PC-3 (cell line): Measurements from ENCODE around the gene HOXB6. TPM values are rescaled to one million over a fixed set of nuclear protein-coding genes. Genes with fewer than 3 reads are reported as not detected.
A peak's percentile ranks its signal among the peaks of the same experiment; 100 is the strongest.

Experiments
- ATAC-seq: fragments of 200-7000 bp; cut with Tn5 transposase; 2 replicates; pipeline ENCODE4 v1.9.1; 2020; ENCODE audit warnings: mild to moderate bottlenecking, moderate library complexity
- BruUV-seq: library from RNA; stranded (reverse); fragments of 400-500 nt; replicated peaks from 2 replicates; lab custom pipeline; 2021; lab: Mats Ljungman, UMichigan
- CTCF ChIA-PET: fragments of 300-600 bp; sonication (Branson Sonifier 250); formaldehyde crosslinking; loops from one replicate; lab custom pipeline; 2022; ENCODE audit warnings: antibody characterized with exemption; lab: Charles Lee
- POLR2A ChIA-PET: fragments of 300-600 bp; sonication (Branson Sonifier 250); formaldehyde crosslinking; loops from one replicate; lab custom pipeline; 2022; ENCODE audit warnings: antibody characterized with exemption; ENCODE audit not compliant: unreplicated experiment; lab: Charles Lee
- DNase-seq: peaks from one replicate; pipeline ENCODE4 v3.0.0-alpha.2; 2015
- H2AFZ ChIP-seq: fragments of 300-600 bp; sonication (generic); 2 replicates; pipeline ENCODE4 v1.6.0; 2016; ENCODE audit warnings: antibody characterized with exemption, low read length
- H3F3A ChIP-seq: fragments of 300-600 bp; sonication (generic); one replicate; pipeline ENCODE4 v1.6.0; 2017; ENCODE audit warnings: antibody characterized with exemption, low read length, control low read depth, mild to moderate bottlenecking; ENCODE audit not compliant: unreplicated experiment
- H3K27ac ChIP-seq: fragments of 300-600 bp; sonication (generic); 2 replicates; pipeline ENCODE4 v1.5.1; 2016; ENCODE audit warnings: mild to moderate bottlenecking, low read length
- H3K27me3 ChIP-seq: fragments of 300-600 bp; sonication (generic); 2 replicates; pipeline ENCODE4 v1.6.1; 2016; ENCODE audit warnings: low read length, mixed read lengths
- H3K36me3 ChIP-seq: fragments of 300-600 bp; sonication (generic); 2 replicates; pipeline ENCODE4 v1.6.1; 2016; ENCODE audit warnings: low read depth, mixed run types, low read length, mixed read lengths
- H3K4me1 ChIP-seq: fragments of 300-600 bp; sonication (generic); 2 replicates; pipeline ENCODE4 v1.5.1; 2016; ENCODE audit warnings: low read length; ENCODE audit not compliant: insufficient read depth
- H3K4me2 ChIP-seq: fragments of 300-600 bp; sonication (generic); 2 replicates; pipeline ENCODE4 v1.6.0; 2016; ENCODE audit warnings: low read length
- H3K4me3 ChIP-seq: fragments of 300-600 bp; sonication (generic); 2 replicates; pipeline ENCODE4 v1.5.1; 2016; ENCODE audit warnings: mild to moderate bottlenecking, low read length, mixed read lengths
- H3K79me2 ChIP-seq: fragments of 300-600 bp; sonication (generic); 2 replicates; pipeline ENCODE4 v1.6.1; 2017; ENCODE audit warnings: low read length, mixed read lengths
- H3K9ac ChIP-seq: fragments of 300-600 bp; sonication (generic); 2 replicates; pipeline ENCODE4 v1.6.0; 2016; ENCODE audit warnings: mild to moderate bottlenecking, low read length
- H3K9me2 ChIP-seq: fragments of 300-600 bp; sonication (generic); replicated peaks from 2 replicates; pipeline ENCODE4 v1.6.1; 2016; ENCODE audit warnings: mixed run types, low read length, mixed read lengths
- H3K9me3 ChIP-seq: fragments of 300-600 bp; sonication (generic); 2 replicates; pipeline ENCODE4 v1.6.1; 2016; ENCODE audit warnings: low read length, mixed read lengths
- H4K20me1 ChIP-seq: fragments of 300-600 bp; sonication (generic); 2 replicates; pipeline ENCODE4 v1.6.1; 2016; ENCODE audit warnings: low read length, mixed read lengths
- CTCF ChIP-seq: fragments of 300-600 bp; sonication (generic); conservative IDR thresholded peaks from 2 replicates; pipeline ENCODE4 v1.5.1; 2017; ENCODE audit warnings: antibody characterized with exemption, low read depth, mild to moderate bottlenecking, low read length
- EZH2 ChIP-seq: fragments of 300-600 bp; sonication (generic); IDR thresholded peaks from one replicate; pipeline ENCODE4 v1.6.1; 2017; ENCODE audit warnings: antibody characterized with exemption, mild to moderate bottlenecking, low read length; ENCODE audit not compliant: unreplicated experiment
- EZH2phosphoT487 ChIP-seq: fragments of 300-600 bp; sonication (generic); IDR thresholded peaks from 2 replicates; pipeline ENCODE4 v1.6.1; 2018; ENCODE audit warnings: mild to moderate bottlenecking, antibody characterized with exemption, low read length, borderline replicate concordance
- intact Hi-C: fragments of 100-400 bp; cut with micrococcal nuclease; formaldehyde crosslinking; loops from 2 replicates; pipeline ENCODE4 v1.9.0; 2023
- total RNA-seq: library from RNA; depleted of rRNA; stranded (reverse); fragments of >200 nt; gene quantifications from 2 replicates; pipeline ENCODE4 v1.2.3, GENCODE V29; 2014

The HOXB6 gene
- total RNA-seq, 1 experiment from 2014 or later, result 9.5 TPM

- H4K20me1 ChIP-seq, result no peaks in the 10 kb centered on the region
- H3K27ac ChIP-seq, result 0 out of 2 replicates have a peak overlapping the region, but pooled peaks have one; percentile 8
- H3K4me2 ChIP-seq, result peak overlapping the region; percentile 92
- DNase-seq, result no peak
- no peaks in the 10 kb centered on the region for H3K36me3 ChIP-seq
- no peaks in the 10 kb centered on the region for H3K27me3 ChIP-seq
- H3K9ac ChIP-seq, result peak overlapping the region; percentile 68
- TSS peak; percentile 30 for BruUV-seq
- no peaks in the 10 kb centered on the region for H3K9me2 ChIP-seq
- H3F3A ChIP-seq, result no peaks in the 10 kb centered on the region
- H3K4me1 ChIP-seq, result peaks cover 25% of the 10 kb centered on the region
- H2AFZ ChIP-seq, result peak overlapping the region; percentile 70
- ATAC-seq, result no peak
- H3K79me2 ChIP-seq, result no peaks in the 10 kb centered on the region; the same call in 1 of the 2 replicates
- peak overlapping the region; percentile 67; the same call in 1 of the 2 replicates for H3K4me3 ChIP-seq
- ChIA-PET POLR2A (interaction anchor here (0.5 kb wide), 1 partner anchor 506 kb away, joined by 9 read pairs; no protein-coding TSS in a partner anchor), CTCF (interaction anchor here (0.8 to 1.1 kb wide), 2 partner anchors 53 to 203 kb away, joined by 4 to 5 read pairs; no protein-coding TSS in a partner anchor)
- TF ChIP-seq EZH2, result no peak
- no peak for TF ChIP-seq EZH2phosphoT487
- no peak for TF ChIP-seq CTCF
- intact Hi-C loops, result loop anchor here (5.0 kb wide), 1 partner anchor 57 kb away; no protein-coding TSS in a partner anchor
- no peaks in the 10 kb centered on the region for H3K9me3 ChIP-seq
Measured at GRCh38 chr17:48554412-48555257, 50.2 kb downstream of the HOXB6 start.

- Histone ChIP-seq H3K9ac (no peak overlapping the region), H3K79me2 (no peaks in the 10 kb centered on the region; the same call in 1 of the 2 replicates), H3K27me3 (no peaks in the 10 kb centered on the region), H3K4me3 (no peak overlapping the region), H3K9me3 (no peaks in the 10 kb centered on the region), H3K36me3 (no peaks in the 10 kb centered on the region), H3K9me2 (no peaks in the 10 kb centered on the region), H3K4me1 (peaks cover 25% of the 10 kb centered on the region), H3K27ac (no peak overlapping the region), H4K20me1 (no peaks in the 10 kb centered on the region), H3F3A (no peaks in the 10 kb centered on the region), H3K4me2 (no peak overlapping the region), H2AFZ (no peak overlapping the region)
- CTCF ChIA-PET, result no interaction called here
- intact Hi-C loops, result no loop called here
- TF ChIP-seq EZH2phosphoT487, result no peak
- TF ChIP-seq CTCF, result no peak
- TF ChIP-seq EZH2, result no peak
- DNase-seq (no peak), ATAC-seq (no peak)
- no TSS peak for BruUV-seq
- POLR2A ChIA-PET, result no interaction called here
Measured at GRCh38 chr17:48553826-48554225, 51.0 kb downstream of the HOXB6 start.

- BruUV-seq, result no TSS peak
- Histone ChIP-seq H3K4me1 (peaks cover 25% of the 10 kb centered on the region), H3K36me3 (no peaks in the 10 kb centered on the region), H3F3A (no peaks in the 10 kb centered on the region), H3K9me3 (no peaks in the 10 kb centered on the region), H3K27me3 (no peaks in the 10 kb centered on the region), H3K79me2 (no peaks in the 10 kb centered on the region; the same call in 1 of the 2 replicates), H2AFZ (no peak overlapping the region), H3K4me2 (no peak overlapping the region), H3K27ac (no peak overlapping the region), H4K20me1 (no peaks in the 10 kb centered on the region), H3K9ac (no peak overlapping the region), H3K9me2 (no peaks in the 10 kb centered on the region), H3K4me3 (no peak overlapping the region)
- intact Hi-C loops, result no loop called here
- TF ChIP-seq CTCF (no peak), EZH2 (no peak), EZH2phosphoT487 (no peak)
- no peak for DNase-seq
- no peak for ATAC-seq
- POLR2A ChIA-PET, result no interaction called here
- CTCF ChIA-PET, result no interaction called here
Measured at GRCh38 chr17:48553190-48553547, 51.6 kb downstream of the HOXB6 start.
